CD14-positive monocyte (primary cell): ENCODE data around the gene RPS24. TPM values are rescaled to one million over a fixed set of nuclear protein-coding genes. Genes with fewer than 3 reads are reported as not detected.

Source experiments
- DNase-seq, 3 donors: peaks; one replicate each; pipeline ENCODE4 v3.0.0-alpha.2; 2011 to 2022
- H2AFZ ChIP-seq: 2 replicates; pipeline ENCODE4 v1.6.0; 2012; ENCODE audit warnings: mild to moderate bottlenecking, low read depth, low read length, inconsistent platforms; ENCODE audit not compliant: insufficient read depth, poor library complexity, severe bottlenecking
- H3K27ac ChIP-seq, 2 donors: 1 replicate in 1 of 2; 2 replicates in 1 of 2; pipeline ENCODE4 v1.5.1; 2012 to 2013; ENCODE audit warnings: low read length in 2 of 2, control low read depth in 1 of 2, inconsistent platforms in 1 of 2, low read depth in 1 of 2, mild to moderate bottlenecking in 1 of 2
- H3K27me3 ChIP-seq, 2 donors: one replicate each; pipeline versions ENCODE4 v1.6.0 to v1.6.1; 2011 to 2013; ENCODE audit warnings: low read length in 2 of 2; ENCODE audit not compliant: control insufficient read depth in 2 of 2, insufficient read depth in 2 of 2
- H3K36me3 ChIP-seq, 2 donors: replicated peaks in 1 of 2; 1 replicate in 1 of 2; 2 replicates in 1 of 2; pipeline versions ENCODE4 v1.5.1 to v1.6.1; 2012 to 2013; ENCODE audit warnings: low read length in 2 of 2, control low read depth in 1 of 2, inconsistent platforms in 1 of 2, mild to moderate bottlenecking in 1 of 2; ENCODE audit not compliant: insufficient read depth in 2 of 2, control insufficient read depth in 1 of 2
- H3K4me1 ChIP-seq, 2 donors: 1 replicate in 1 of 2; 2 replicates in 1 of 2; pipeline versions ENCODE4 v1.5.1 to v1.6.1; 2012 to 2013; ENCODE audit warnings: low read length in 2 of 2, control low read depth in 1 of 2, inconsistent platforms in 1 of 2, mild to moderate bottlenecking in 1 of 2, moderate library complexity in 1 of 2; ENCODE audit not compliant: insufficient read depth in 2 of 2, control insufficient read depth in 1 of 2
- H3K4me2 ChIP-seq: replicated peaks from 2 replicates; pipeline ENCODE3; 2012; ENCODE audit warnings: low read length, moderate library complexity, mild to moderate bottlenecking; ENCODE audit not compliant: poor library complexity, severe bottlenecking; ENCODE audit errors: extremely low read depth
- H3K4me3 ChIP-seq, 3 experiments: fragments of 200-600 bp in 1 of 3; sonication (generic) in 1 of 3; replicated peaks in 1 of 3; 1 replicate in 2 of 3; 2 replicates in 1 of 3; pipeline ENCODE4 v1.5.1; 2011 to 2013; ENCODE audit warnings: low read length in 3 of 3, mild to moderate bottlenecking in 3 of 3, control low read depth in 2 of 3, low read depth in 2 of 3, inconsistent platforms in 1 of 3, moderate library complexity in 1 of 3
- H3K79me2 ChIP-seq: 2 replicates; pipeline ENCODE4 v1.6.0; 2012; ENCODE audit warnings: mild to moderate bottlenecking, control low read depth, inconsistent platforms, low read length, moderate library complexity; ENCODE audit not compliant: insufficient read depth
- H3K9ac ChIP-seq: 2 replicates; pipeline ENCODE4 v1.6.0; 2017; ENCODE audit warnings: low read length, mild to moderate bottlenecking; ENCODE audit not compliant: insufficient read depth, poor library complexity, severe bottlenecking
- H3K9me3 ChIP-seq, 2 donors: replicated peaks in 1 of 2; 1 replicate in 1 of 2; 2 replicates in 1 of 2; pipeline versions ENCODE4 v1.5.1 to v1.6.1; 2012 to 2013; ENCODE audit warnings: low read length in 2 of 2, control low read depth in 1 of 2; ENCODE audit not compliant: control insufficient read depth in 1 of 2, insufficient read depth in 1 of 2
- H4K20me1 ChIP-seq: 2 replicates; pipeline ENCODE4 v1.6.0; 2012; ENCODE audit warnings: mild to moderate bottlenecking, low read length, control low read depth, moderate library complexity; ENCODE audit not compliant: insufficient read depth
- H3K27ac Mint-ChIP-seq, 7 donors: one replicate each; pipeline ENCODE4 v1.8.0; 2020; ENCODE audit warnings: mild to moderate bottlenecking in 7 of 7, mixed read lengths in 7 of 7, moderate library complexity in 6 of 7, inconsistent platforms in 2 of 7
- H3K27me3 Mint-ChIP-seq, 3 donors: one replicate each; pipeline ENCODE4 v1.8.0; 2021 to 2022; ENCODE audit warnings: low read depth in 3 of 3, mild to moderate bottlenecking in 3 of 3, mixed read lengths in 3 of 3, moderate library complexity in 3 of 3, inconsistent platforms in 1 of 3
- H3K36me3 Mint-ChIP-seq, 2 donors: one replicate each; pipeline ENCODE4 v1.8.0; 2020; ENCODE audit warnings: mixed read lengths in 2 of 2, inconsistent platforms in 1 of 2, mild to moderate bottlenecking in 1 of 2
- H3K4me1 Mint-ChIP-seq: one replicate; pipeline ENCODE4 v1.8.0; 2020; ENCODE audit warnings: mild to moderate bottlenecking, mixed read lengths
- H3K4me3 Mint-ChIP-seq, 2 donors: one replicate each; pipeline ENCODE4 v1.8.0; 2020; ENCODE audit warnings: mild to moderate bottlenecking in 2 of 2, mixed read lengths in 2 of 2, moderate library complexity in 1 of 2
- H3K9me3 Mint-ChIP-seq, 7 donors: one replicate each; pipeline ENCODE4 v1.8.0; 2020 to 2022; ENCODE audit warnings: mixed read lengths in 7 of 7, mild to moderate bottlenecking in 6 of 7, moderate library complexity in 6 of 7, inconsistent platforms in 2 of 7
- CTCF ChIP-seq: fragments of 200-600 bp; IDR thresholded peaks from one replicate; pipeline ENCODE4 v1.8.0; 2022; ENCODE audit warnings: antibody characterized with exemption, mild to moderate bottlenecking
- WGBS: methylation state at CpG from one replicate; pipeline ENCODE4 v1.1.5; 2013; ENCODE audit warnings: missing lambda C conversion rate; ENCODE audit not compliant: insufficient coverage; 5-methylcytosine and 5-hydroxymethylcytosine counted together
- intact Hi-C, 2 donors: fragments of 100-400 bp; cut with micrococcal nuclease; formaldehyde crosslinking; loops; one replicate each; pipeline versions ENCODE4 v1.15.0 to v1.15.1; 2023
- polyA plus RNA-seq, 3 donors: library from polyadenylated mRNA; depleted of rRNA in 1 of 3; unstranded in 2 of 3; stranded (reverse) in 1 of 3; fragments of 300-500 nt in 2 of 3; fragments of >200 nt in 1 of 3; fragmentation: Illumina TruSeq in 2 of 3; gene quantifications; 1 replicate in 2 of 3; 2 replicates in 1 of 3; pipeline ENCODE4 v1.2.3, GENCODE V29; 2012 to 2021

The RPS24 gene
- polyA plus RNA-seq, 3 donors, result 801 to 2,073 (median 840) TPM

GRCh38 chr10:78009662-78010061 is 24.0 kb upstream of the RPS24 start:
- Histone ChIP-seq H3K4me1 (no peaks in the 10 kb centered on the region), H3K9ac (no peak overlapping the region), H3K79me2 (no peaks in the 10 kb centered on the region), H3K27ac (no peak overlapping the region), H3K9me3 (no peaks in the 10 kb centered on the region), H3K4me2 (no peak overlapping the region), H3K27me3 (no peaks in the 10 kb centered on the region), H2AFZ (no peak overlapping the region), H3K36me3 (peaks cover 92 to 100% of the 10 kb centered on the region in 2 donors), H4K20me1 (no peaks in the 10 kb centered on the region), H3K4me3 (no peak overlapping the region)
- DNase-seq, result no peak
- Mint-ChIP-seq H3K27me3 (peaks cover 0 to 1% (median 0%) of the 10 kb centered on the region in 3 donors), H3K36me3 (peaks cover 86 to 97% of the 10 kb centered on the region in 2 donors), H3K9me3 (peaks cover 0 to 2% (median 0%) of the 10 kb centered on the region in 7 donors), H3K27ac (no peak overlapping the region), H3K4me3 (no peak overlapping the region), H3K4me1 (no peaks in the 10 kb centered on the region)
- intact Hi-C loops, result no loop called here
- TF ChIP-seq CTCF, result no peak
- no CpG with 5 or more reads among the region's 6 CpGs for whole genome bisulfite sequencing

GRCh38 chr10:78010278-78010677 is 23.4 kb upstream of the RPS24 start:
- Histone ChIP-seq H3K9ac (no peak overlapping the region), H3K4me1 (no peaks in the 10 kb centered on the region), H3K4me3 (no peak overlapping the region), H3K36me3 (peaks cover 92 to 100% of the 10 kb centered on the region in 2 donors), H3K9me3 (no peaks in the 10 kb centered on the region), H3K4me2 (no peak overlapping the region), H3K27me3 (no peaks in the 10 kb centered on the region), H4K20me1 (no peaks in the 10 kb centered on the region), H3K79me2 (no peaks in the 10 kb centered on the region), H2AFZ (no peak overlapping the region), H3K27ac (no peak overlapping the region)
- intact Hi-C loops, result no loop called here
- Mint-ChIP-seq H3K27me3 (peaks cover 0 to 1% (median 0%) of the 10 kb centered on the region in 3 donors), H3K27ac (no peak overlapping the region), H3K4me1 (no peaks in the 10 kb centered on the region), H3K9me3 (peaks cover 0 to 2% (median 0%) of the 10 kb centered on the region in 7 donors), H3K4me3 (no peak overlapping the region), H3K36me3 (peaks cover 86 to 97% of the 10 kb centered on the region in 2 donors)
- WGBS, result 83% methylated on average over 2 of the region's 7 CpGs
- no peak for DNase-seq
- no peak for TF ChIP-seq CTCF
